Activated gamma-delta T cell treated with Interleukin-2 at 50 U/mL for 16 hours (primary cell): ENCODE results near the gene GAA.
"Not testable (repeated sequence)": the region's sequence is repeated elsewhere in the genome, so short reads cannot be mapped to it uniquely, and the experiment has no call there.

ENCODE experiments used
- DNase-seq: peaks from one replicate; pipeline ENCODE4 v3.0.0-alpha.2; 2020

GAA gene

DNA sequence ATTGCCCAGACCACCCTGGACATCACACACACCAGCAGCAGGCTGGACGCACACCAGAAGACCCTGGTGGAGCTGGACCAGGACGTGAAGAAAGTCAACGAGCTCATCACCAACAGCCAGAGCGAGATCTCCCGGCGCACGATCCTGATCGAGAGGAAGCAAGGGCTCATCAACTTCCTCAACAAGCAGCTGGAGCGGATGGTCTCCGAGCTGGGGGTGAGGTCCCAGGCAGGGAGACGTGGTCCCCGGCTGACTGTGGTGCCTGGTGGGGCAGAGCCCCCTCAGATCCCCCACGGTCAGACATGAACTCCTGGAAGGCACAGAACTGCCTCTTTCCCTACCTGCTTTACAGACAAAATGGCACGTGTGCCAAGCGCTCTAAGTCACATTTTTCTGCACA lies 16.6 kb upstream of the GAA start:
- DNase-seq = no peak

- no peak for DNase-seq
Observed at GRCh38 chr17:80086081-80086480, 15.3 kb upstream of the GAA start.

GRCh38 chr17:80086616-80087015 lies 14.8 kb upstream of the GAA start:
- no peak for DNase-seq

DNA sequence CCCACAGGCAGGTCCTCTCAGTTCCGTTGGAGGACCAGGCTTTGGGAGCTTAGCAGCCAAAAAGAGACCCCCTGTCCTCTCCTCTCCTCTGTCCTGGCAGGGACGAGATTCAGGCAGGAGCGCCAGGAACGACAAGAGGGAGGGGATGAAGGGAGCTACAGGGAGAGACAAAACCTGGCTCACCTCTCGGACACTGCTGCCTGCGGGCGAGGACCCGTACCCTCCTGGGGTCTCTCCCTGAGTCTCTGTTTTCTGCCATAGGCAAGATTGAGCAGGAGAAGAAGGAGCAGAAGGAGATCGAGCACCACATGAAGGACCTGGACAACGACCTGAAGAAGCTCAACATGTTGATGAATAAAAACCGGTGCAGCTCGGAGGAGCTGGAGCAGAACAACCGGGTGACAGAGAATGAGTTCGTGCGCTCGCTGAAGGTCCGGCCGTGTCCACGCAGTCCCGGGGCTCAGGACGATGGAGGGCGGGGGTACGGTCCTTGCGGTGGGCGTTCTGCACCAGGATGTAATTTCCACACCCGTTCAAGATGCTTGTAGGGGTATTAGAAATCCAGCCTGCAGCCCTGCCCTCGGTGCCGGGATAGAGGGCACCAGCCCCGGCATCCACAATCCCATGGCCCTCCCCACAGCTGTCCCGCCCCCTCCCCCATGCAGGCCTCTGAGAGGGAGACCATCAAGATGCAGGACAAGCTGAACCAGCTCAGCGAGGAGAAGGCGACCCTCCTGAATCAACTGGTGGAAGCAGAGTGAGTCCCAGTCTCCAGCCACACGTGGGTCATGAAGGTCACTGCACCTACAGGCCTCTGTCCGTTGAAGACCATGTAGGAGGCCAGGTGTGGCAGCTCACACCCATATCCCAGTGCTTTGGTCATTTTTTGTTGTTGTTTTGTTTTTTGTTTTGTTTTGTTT lies 13.8 kb upstream of the GAA start:
- DNase-seq = no peak

DNA sequence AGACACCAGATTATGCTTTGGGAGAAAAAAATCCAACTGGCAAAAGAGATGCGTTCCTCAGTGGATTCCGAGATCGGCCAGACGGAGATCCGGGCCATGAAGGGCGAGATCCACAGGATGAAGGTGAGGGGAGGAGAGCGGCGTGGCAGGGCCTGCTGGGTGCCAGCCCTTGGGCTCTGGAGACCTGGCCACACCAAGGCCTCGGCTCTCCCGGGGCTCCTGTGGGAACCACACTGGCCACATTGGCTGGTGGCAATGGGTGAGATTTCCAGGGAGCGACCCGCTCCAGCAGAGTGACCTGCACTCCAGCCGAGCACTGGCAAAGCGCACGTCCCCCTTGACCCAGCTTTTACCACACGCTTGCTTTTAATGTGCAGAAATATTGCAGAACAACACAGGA lies 11.6 kb upstream of the GAA start:
- DNase-seq = no peak

DNA sequence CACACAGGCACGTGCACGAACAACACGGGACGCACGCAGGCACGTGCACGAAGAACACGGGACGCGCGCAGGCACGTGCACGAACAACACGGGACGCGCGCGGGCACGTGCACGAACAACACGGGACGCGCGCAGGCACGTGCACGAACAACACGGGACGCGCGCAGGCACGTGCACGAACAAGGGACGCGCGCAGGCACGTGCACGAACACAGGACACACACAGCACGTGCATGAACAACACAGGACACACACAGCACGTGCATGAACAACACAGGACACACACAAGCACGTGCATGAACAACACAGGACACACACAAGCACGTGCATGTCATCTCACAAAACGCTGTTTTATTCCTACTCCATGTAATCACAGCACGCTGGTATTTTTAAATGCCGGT lies 11.2 kb upstream of the GAA start:
- not testable (repeated sequence) for DNase-seq

- no peak for DNase-seq
Observed at GRCh38 chr17:80091376-80091775, 10.0 kb upstream of the GAA start.

- no peak for DNase-seq
Observed at GRCh38 chr17:80092959-80093358, 8.4 kb upstream of the GAA start.

DNA sequence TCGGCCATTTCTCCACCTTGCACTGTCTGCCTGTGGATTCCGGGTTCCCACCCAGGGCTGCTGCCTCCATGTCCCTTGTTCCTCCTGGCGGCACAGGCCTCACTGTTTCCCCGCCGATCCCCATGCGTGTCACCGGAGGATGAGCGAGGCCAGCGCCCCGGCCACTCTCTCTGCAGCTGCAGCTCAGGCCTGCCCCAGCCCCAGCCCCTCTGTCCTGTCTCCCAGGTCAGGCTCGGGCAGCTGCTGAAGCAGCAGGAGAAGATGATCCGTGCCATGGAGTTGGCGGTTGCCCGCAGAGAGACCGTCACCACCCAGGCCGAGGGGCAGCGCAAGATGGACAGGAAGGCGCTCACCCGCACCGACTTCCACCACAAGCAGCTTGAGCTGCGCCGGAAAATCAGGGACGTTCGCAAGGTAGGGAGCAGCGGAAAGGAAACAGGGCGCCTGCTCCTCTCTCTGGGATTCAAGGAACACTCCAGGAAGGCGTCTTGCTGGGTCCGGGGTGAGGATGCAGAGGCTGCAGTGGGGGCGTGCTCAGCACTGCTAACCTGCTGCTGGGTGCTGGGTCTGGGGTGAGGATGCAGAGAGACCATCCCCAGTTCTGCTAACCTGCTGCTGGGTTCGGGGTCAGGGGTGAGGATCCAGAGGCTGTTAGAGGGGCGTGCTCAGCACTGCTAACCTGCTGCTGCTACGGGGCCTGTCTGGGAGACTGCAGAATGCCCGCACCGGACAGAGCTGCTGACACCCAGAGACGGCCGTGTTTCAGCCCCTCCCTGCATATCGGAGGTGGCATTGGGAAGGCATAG lies 6.1 kb upstream of the GAA start:
- DNase-seq = no peak

- DNase-seq = no peak
Observed at GRCh38 chr17:80095844-80096475, 5.4 kb upstream of the GAA start.

GRCh38 chr17:80096561-80097021 lies 4.8 kb upstream of the GAA start:
- DNase-seq = no peak

DNA sequence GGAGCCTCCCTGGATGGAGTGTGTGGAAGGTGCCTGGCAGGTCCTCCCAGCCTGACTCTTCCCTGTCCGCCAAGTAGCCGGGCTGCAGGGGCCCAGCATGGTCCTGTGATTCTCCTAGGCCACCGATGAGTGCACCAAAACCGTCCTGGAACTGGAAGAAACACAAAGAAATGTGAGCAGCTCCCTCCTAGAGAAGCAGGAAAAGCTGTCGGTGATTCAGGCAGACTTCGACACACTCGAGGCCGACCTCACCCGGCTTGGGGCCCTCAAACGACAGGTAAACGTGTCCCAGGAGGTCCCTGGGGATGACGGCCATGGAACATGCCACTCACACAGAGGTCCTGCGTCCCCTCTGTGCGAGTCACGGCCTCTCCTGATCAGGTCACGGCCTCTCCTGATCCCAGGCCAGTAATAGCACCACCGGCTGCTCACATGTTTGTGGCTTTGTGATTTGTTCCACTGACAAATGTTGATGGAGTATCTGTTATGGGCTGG lies 4.2 kb upstream of the GAA start:
- DNase-seq = no peak

GRCh38 chr17:80097844-80098691 lies 3.3 kb upstream of the GAA start:
- no peak for DNase-seq

DNA sequence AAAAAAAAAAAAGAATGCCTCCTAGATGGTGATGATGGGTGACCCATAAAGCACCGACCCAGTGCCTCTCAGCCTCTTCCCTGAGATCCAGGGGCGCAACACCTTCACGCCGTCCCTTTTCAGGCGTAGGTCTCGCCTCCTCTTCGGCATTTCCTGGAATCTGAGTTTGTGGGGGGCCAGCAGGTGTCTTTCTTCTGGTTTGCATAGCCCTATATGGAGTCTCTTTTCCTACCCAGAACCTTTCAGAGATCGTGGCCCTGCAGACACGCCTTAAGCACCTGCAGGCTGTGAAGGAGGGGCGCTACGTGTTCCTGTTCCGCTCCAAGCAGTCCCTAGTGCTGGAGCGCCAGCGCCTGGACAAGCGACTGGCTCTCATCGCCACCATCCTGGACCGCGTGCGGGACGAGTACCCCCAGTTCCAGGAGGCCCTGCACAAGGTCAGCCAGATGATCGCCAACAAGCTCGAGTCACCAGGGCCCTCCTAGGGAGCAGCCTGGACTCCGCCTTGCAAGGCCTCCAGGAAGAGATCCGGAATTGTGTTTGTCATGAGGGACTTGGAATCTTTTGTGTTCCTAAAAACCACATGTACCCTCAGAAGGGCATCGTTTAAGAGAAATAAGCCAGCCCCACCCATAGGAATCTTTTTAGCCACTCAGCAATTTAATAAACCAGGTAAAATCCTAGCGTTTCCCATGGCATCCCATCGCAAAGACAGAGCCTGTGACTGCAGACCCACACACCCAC lies 1.9 kb upstream of the GAA start:
- no peak for DNase-seq

DNA sequence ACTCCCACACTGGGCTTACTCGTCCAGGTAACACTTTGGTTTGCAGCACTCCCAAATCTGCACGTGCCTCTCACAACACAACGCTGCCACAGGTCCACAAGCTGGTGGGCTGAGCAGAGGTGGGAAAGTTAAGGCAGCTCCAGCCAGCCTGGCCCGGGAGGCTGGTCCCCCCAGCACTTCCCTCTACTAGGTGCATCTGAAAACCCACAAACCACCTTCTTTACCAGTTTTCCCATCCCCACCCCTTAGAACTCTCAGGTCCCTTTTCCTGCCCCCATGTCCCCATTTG lies 1.4 kb upstream of the GAA start:
- no peak for DNase-seq

DNA sequence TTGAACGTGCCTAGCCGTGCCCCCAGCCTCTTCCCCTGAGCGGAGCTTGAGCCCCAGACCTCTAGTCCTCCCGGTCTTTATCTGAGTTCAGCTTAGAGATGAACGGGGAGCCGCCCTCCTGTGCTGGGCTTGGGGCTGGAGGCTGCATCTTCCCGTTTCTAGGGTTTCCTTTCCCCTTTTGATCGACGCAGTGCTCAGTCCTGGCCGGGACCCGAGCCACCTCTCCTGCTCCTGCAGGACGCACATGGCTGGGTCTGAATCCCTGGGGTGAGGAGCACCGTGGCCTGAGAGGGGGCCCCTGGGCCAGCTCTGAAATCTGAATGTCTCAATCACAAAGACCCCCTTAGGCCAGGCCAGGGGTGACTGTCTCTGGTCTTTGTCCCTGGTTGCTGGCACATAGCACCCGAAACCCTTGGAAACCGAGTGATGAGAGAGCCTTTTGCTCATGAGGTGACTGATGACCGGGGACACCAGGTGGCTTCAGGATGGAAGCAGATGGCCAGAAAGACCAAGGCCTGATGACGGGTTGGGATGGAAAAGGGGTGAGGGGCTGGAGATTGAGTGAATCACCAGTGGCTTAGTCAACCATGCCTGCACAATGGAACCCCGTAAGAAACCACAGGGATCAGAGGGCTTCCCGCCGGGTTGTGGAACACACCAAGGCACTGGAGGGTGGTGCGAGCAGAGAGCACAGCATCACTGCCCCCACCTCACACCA lies 724 bp downstream of the GAA start:
- no peak for DNase-seq

GRCh38 chr17:80102664-80103448 lies 1.5 kb downstream of the GAA start:
- DNase-seq = no peak

GRCh38 chr17:80103449-80104085 lies 2.2 kb downstream of the GAA start:
- no peak for DNase-seq

DNA sequence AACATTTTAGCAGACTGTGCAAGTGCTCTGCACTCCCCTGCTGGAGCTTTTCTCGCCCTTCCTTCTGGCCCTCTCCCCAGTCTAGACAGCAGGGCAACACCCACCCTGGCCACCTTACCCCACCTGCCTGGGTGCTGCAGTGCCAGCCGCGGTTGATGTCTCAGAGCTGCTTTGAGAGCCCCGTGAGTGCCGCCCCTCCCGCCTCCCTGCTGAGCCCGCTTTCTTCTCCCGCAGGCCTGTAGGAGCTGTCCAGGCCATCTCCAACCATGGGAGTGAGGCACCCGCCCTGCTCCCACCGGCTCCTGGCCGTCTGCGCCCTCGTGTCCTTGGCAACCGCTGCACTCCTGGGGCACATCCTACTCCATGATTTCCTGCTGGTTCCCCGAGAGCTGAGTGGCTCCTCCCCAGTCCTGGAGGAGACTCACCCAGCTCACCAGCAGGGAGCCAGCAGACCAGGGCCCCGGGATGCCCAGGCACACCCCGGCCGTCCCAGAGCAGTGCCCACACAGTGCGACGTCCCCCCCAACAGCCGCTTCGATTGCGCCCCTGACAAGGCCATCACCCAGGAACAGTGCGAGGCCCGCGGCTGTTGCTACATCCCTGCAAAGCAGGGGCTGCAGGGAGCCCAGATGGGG lies 3.1 kb downstream of the GAA start:
- no peak for DNase-seq
